H1 (cell line): ENCODE measurements around the gene RAP1GDS1. TPM values are rescaled to one million over a fixed set of nuclear protein-coding genes. Genes with fewer than 3 reads are reported as not detected.

Source experiments
- CTCF ChIA-PET: fragments of 300-600 bp; sonication (Branson Sonifier 250); formaldehyde crosslinking; loops from one replicate; lab custom pipeline; 2021; ENCODE audit not compliant: partially characterized antibody; lab: Charles Lee
- POLR2A ChIA-PET: fragments of 300-600 bp; sonication (Branson Sonifier 250); formaldehyde crosslinking; loops from one replicate; lab custom pipeline; 2021; ENCODE audit warnings: inconsistent platforms; ENCODE audit not compliant: partially characterized antibody; lab: Charles Lee
- DNase-seq, 2 experiments: peaks; one replicate each; pipeline versions ENCODE4 v3.0.0 to v3.0.0-alpha.2; 2010 to 2022; ENCODE audit warnings: low spot score in 2 of 2, low read depth in 1 of 2, mixed read lengths in 1 of 2
- FAIRE-seq: peaks from 2 replicates; lab custom pipeline; 2011; peaks lifted over from hg19 to GRCh38; lab: Jason Lieb, UNC
- H2AFZ ChIP-seq: 2 replicates; pipeline ENCODE4 v1.8.1; 2012; ENCODE audit warnings: low read length, inconsistent platforms
- H2AK5ac ChIP-seq: 2 replicates; pipeline ENCODE4 v1.6.1; 2013; ENCODE audit warnings: low read depth, low read length
- H2BK120ac ChIP-seq: replicated peaks from 2 replicates; pipeline ENCODE3; 2013; ENCODE audit warnings: low read depth, low read length, inconsistent platforms
- H2BK12ac ChIP-seq: 2 replicates; pipeline ENCODE4 v1.6.1; 2013; ENCODE audit warnings: low read depth, low read length
- H2BK15ac ChIP-seq: 2 replicates; pipeline ENCODE4 v1.6.1; 2013; ENCODE audit warnings: low read length
- H2BK20ac ChIP-seq: 2 replicates; pipeline ENCODE4 v1.6.1; 2013; ENCODE audit warnings: low read length
- H2BK5ac ChIP-seq: 2 replicates; pipeline ENCODE4 v1.6.1; 2013; ENCODE audit warnings: low read depth, low read length
- H3K14ac ChIP-seq: 2 replicates; pipeline ENCODE4 v1.6.1; 2013; ENCODE audit warnings: inconsistent platforms; ENCODE audit not compliant: insufficient read length
- H3K18ac ChIP-seq: 2 replicates; pipeline ENCODE4 v1.6.1; 2013; ENCODE audit warnings: low read length; ENCODE audit errors: extremely low read depth
- H3K23ac ChIP-seq: 2 replicates; pipeline ENCODE4 v1.6.1; 2013; ENCODE audit warnings: inconsistent platforms; ENCODE audit not compliant: insufficient read length
- H3K23me2 ChIP-seq: 2 replicates; pipeline ENCODE4 v1.6.1; 2013; ENCODE audit warnings: low read depth, low read length
- H3K27ac ChIP-seq: 2 replicates; pipeline ENCODE4 v1.6.1; 2011; ENCODE audit warnings: low read depth, low read length, inconsistent platforms
- H3K27me3 ChIP-seq, 4 experiments: replicated peaks in 1 of 4; 1 replicate in 1 of 4; 2 replicates in 3 of 4; pipeline versions ENCODE4 v1.6.1 to v1.8.1; 2011 to 2013; ENCODE audit warnings: low read length in 3 of 4, mild to moderate bottlenecking in 3 of 4, inconsistent platforms in 2 of 4, mixed read lengths in 2 of 4, moderate library complexity in 1 of 4; ENCODE audit not compliant: control insufficient read depth in 3 of 4, insufficient read depth in 3 of 4; ENCODE audit errors: extremely low read depth in 1 of 4
- H3K36me3 ChIP-seq, 4 experiments: 2 replicates each; pipeline versions ENCODE4 v1.6.1 to v1.8.1; 2011 to 2013; ENCODE audit warnings: mild to moderate bottlenecking in 4 of 4, low read length in 3 of 4, moderate library complexity in 2 of 4, control low read depth in 1 of 4, inconsistent platforms in 1 of 4; ENCODE audit not compliant: insufficient read depth in 4 of 4, control insufficient read depth in 2 of 4
- H3K4ac ChIP-seq: replicated peaks from 2 replicates; pipeline ENCODE3; 2013; ENCODE audit warnings: low read length, low read depth, mixed read lengths, inconsistent platforms; ENCODE audit not compliant: insufficient read length
- H3K4me1 ChIP-seq, 4 experiments: replicated peaks in 1 of 4; 1 replicate in 1 of 4; 2 replicates in 3 of 4; pipeline versions ENCODE4 v1.6.1 to v1.8.1; 2011 to 2013; ENCODE audit warnings: low read length in 3 of 4, inconsistent platforms in 2 of 4, mixed read lengths in 1 of 4; ENCODE audit not compliant: insufficient read depth in 4 of 4, control insufficient read depth in 3 of 4
- H3K4me2 ChIP-seq, 2 experiments: 2 replicates each; pipeline versions ENCODE4 v1.6.1 to v1.8.1; 2011 to 2013; ENCODE audit warnings: low read depth in 2 of 2, low read length in 2 of 2, control low read depth in 1 of 2, inconsistent platforms in 1 of 2, mild to moderate bottlenecking in 1 of 2; ENCODE audit not compliant: insufficient read depth in 1 of 2
- H3K4me3 ChIP-seq, 4 experiments: fragments of 200-600, 300-600 bp in 1 of 4; sonication (generic), shearing (Covaris generic), sonication (Bioruptor Twin) in 1 of 4; 2 replicates each; pipeline versions ENCODE4 v1.5.1 to v1.8.1; 2011 to 2016; ENCODE audit warnings: low read length in 4 of 4, low read depth in 3 of 4, control low read depth in 2 of 4, inconsistent platforms in 2 of 4, mild to moderate bottlenecking in 2 of 4, mixed read lengths in 1 of 4, moderate library complexity in 1 of 4; ENCODE audit not compliant: insufficient read depth in 2 of 4; ENCODE audit errors: extremely low read depth in 1 of 4
- H3K56ac ChIP-seq: replicated peaks from 2 replicates; pipeline ENCODE3; 2013; ENCODE audit warnings: low read depth, mild to moderate bottlenecking, mixed read lengths, low read length, inconsistent platforms; ENCODE audit not compliant: insufficient read length
- H3K79me1 ChIP-seq: 2 replicates; pipeline ENCODE4 v1.6.1; 2013; ENCODE audit warnings: low read depth, low read length, control low read depth
- H3K79me2 ChIP-seq, 2 experiments: 2 replicates each; pipeline versions ENCODE4 v1.6.1 to v1.8.1; 2012 to 2013; ENCODE audit warnings: low read length in 2 of 2, mild to moderate bottlenecking in 2 of 2, inconsistent platforms in 1 of 2; ENCODE audit not compliant: insufficient read depth in 2 of 2, control insufficient read depth in 1 of 2
- H3K9ac ChIP-seq, 4 experiments: replicated peaks in 1 of 4; 1 replicate in 1 of 4; 2 replicates in 3 of 4; pipeline versions ENCODE4 v1.6.1 to v1.8.1; 2011 to 2013; ENCODE audit warnings: low read depth in 3 of 4, low read length in 3 of 4, control low read depth in 2 of 4, mild to moderate bottlenecking in 2 of 4, moderate library complexity in 2 of 4, inconsistent platforms in 1 of 4; ENCODE audit errors: extremely low read depth in 1 of 4
- H3K9me3 ChIP-seq, 2 experiments: 2 replicates each; pipeline versions ENCODE4 v1.6.1 to v1.8.1; 2012 to 2013; ENCODE audit warnings: mild to moderate bottlenecking in 2 of 2, moderate library complexity in 2 of 2, control low read depth in 1 of 2, inconsistent platforms in 1 of 2, low read depth in 1 of 2, low read length in 1 of 2, mixed read lengths in 1 of 2; ENCODE audit not compliant: insufficient read depth in 2 of 2
- H4K20me1 ChIP-seq, 2 experiments: replicated peaks in 1 of 2; 2 replicates each; pipeline versions ENCODE3 to v1.8.1; 2011 to 2013; ENCODE audit warnings: inconsistent platforms in 2 of 2, low read length in 2 of 2, mild to moderate bottlenecking in 1 of 2; ENCODE audit not compliant: insufficient read depth in 2 of 2, control insufficient read depth in 1 of 2
- H4K5ac ChIP-seq: 2 replicates; pipeline ENCODE4 v1.6.1; 2013; ENCODE audit warnings: low read length, low read depth, mixed read lengths, inconsistent platforms; ENCODE audit not compliant: insufficient read length
- H4K8ac ChIP-seq: 2 replicates; pipeline ENCODE4 v1.8.0; 2013; ENCODE audit warnings: mild to moderate bottlenecking, moderate library complexity, low read length, inconsistent platforms; ENCODE audit not compliant: insufficient read depth; ENCODE audit errors: extremely low read depth
- H4K91ac ChIP-seq: replicated peaks from 2 replicates; pipeline ENCODE3; 2013; ENCODE audit warnings: low read length, mixed read lengths, inconsistent platforms; ENCODE audit not compliant: insufficient read length
- CEBPB ChIP-seq: IDR thresholded peaks from 2 replicates; pipeline ENCODE4 v1.6.1; 2012; ENCODE audit warnings: low read depth, low read length
- WGBS, 2 experiments: shearing (Covaris generic) in 1 of 2; methylation state at CpG; one replicate each; pipeline versions ENCODE4 v1.1.6 to v1.1.7; 2013 to 2015; ENCODE audit warnings: low lambda C conversion rate in 2 of 2, mixed read lengths in 2 of 2, inconsistent platforms in 1 of 2, low coverage in 1 of 2, missing lambda C conversion rate in 1 of 2; ENCODE audit not compliant: insufficient replicate concordance in 2 of 2, insufficient coverage in 1 of 2, insufficient read length in 1 of 2; ENCODE audit errors: extremely low coverage in 1 of 2, missing lambda C conversion rate in 1 of 2; 5-methylcytosine and 5-hydroxymethylcytosine counted together
- polyA plus RNA-seq, 7 experiments: library from polyadenylated mRNA; depleted of rRNA in 3 of 7; stranded (reverse) in 5 of 7; unstranded in 2 of 7; fragments of >200 nt in 5 of 7; fragments of 200-250 nt in 2 of 7; gene quantifications; 1 replicate in 5 of 7; 2 replicates in 1 of 7; 4 replicates in 1 of 7; pipeline versions ENCODE4 v1.2.1 to v1.2.3, GENCODE V29; 2011 to 2013; ENCODE audit warnings: missing spikeins in 2 of 7, mixed read lengths in 2 of 7
- total RNA-seq: library from RNA; stranded (reverse); fragmentation: NEBNext Ultra II Directional; extraction: Animal tissue kit (Norgen Biotek cat#: 25700); gene quantifications from 2 replicates; pipeline ENCODE4 v1.2.1, GENCODE V29; 2021

The RAP1GDS1 gene
- total and polyA plus RNA-seq, 2 of the 8 experiments (the other 6 are each of a cell fraction or from before 2014, with no cell fraction given), result 12.8 to 31.9 TPM

DNA sequence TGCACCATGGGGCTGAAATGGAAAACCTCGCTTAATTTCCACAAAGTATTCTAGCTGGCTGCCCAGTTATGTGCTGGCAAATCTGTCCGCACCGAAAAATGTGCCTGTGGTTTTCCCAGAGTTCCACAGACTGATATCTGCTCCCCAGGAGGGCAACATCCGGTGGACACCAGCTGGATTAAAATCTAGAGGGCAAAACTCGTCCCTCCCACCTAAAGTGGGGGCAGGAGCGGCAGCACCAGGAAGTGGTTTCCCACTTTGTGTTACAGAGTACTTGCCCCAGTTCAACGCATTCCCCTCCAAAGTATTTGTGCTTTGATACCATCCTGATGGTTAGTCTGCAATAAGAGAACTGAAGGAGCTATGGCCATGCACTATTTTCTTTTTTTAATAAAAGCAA, 209.6 kb downstream of the RAP1GDS1 start:
- Histone ChIP-seq H2BK120ac (no peak overlapping the region), H2AK5ac (no peak overlapping the region), H2BK5ac (no peak overlapping the region), H2BK12ac (no peak overlapping the region), H3K27ac (no peak overlapping the region), H2BK20ac (no peak overlapping the region), H2AFZ (no peak overlapping the region), H3K4me1 (peaks cover 0 to 8% (median under 1%) of the 10 kb centered on the region in 4 experiments; a peak in 4 of 7 replicates), H4K5ac (no peak overlapping the region), H3K23me2 (no peaks in the 10 kb centered on the region), H4K91ac (no peak overlapping the region), H3K79me2 (no peaks in the 10 kb centered on the region), H3K36me3 (0 out of 8 replicates have a peak, but pooled peaks cover 0 to 4% (median 0%) of the 10 kb centered on the region in 4 experiments), H3K9ac (no peak overlapping the region), H2BK15ac (no peak overlapping the region), H3K23ac (no peak overlapping the region), H4K20me1 (no peaks in the 10 kb centered on the region), H3K4me3 (no peak overlapping the region), H4K8ac (no peak overlapping the region), H3K27me3 (no peaks in the 10 kb centered on the region), H3K79me1 (no peaks in the 10 kb centered on the region), H3K4me2 (no peak overlapping the region), H3K56ac (no peak overlapping the region), H3K9me3 (no peaks in the 10 kb centered on the region), H3K14ac (no peak overlapping the region), H3K18ac (no peak overlapping the region), H3K4ac (no peak overlapping the region)
- ChIA-PET POLR2A (interaction anchor here (0.7 kb wide), 1 partner anchor 188 kb away, joined by 3 read pairs; the partner anchor contains the start of gene TSPAN5), CTCF (interaction anchor here (0.9 to 1.0 kb wide), 2 partner anchors 29 to 90 kb away, joined by 3 read pairs; no protein-coding TSS in a partner anchor)
- FAIRE-seq (no peak), DNase-seq (no peak)
- WGBS, 2 experiments, result 89% methylated on average over 7 of the region's 7 CpGs; no CpG with 5 or more reads in 1 of the 2 experiments
- TF ChIP-seq CEBPB, result no peak
